ENCODE measurements around the gene NOX5.
A peak's percentile ranks its signal among the peaks of the same experiment; 100 is the strongest.

NOX5 gene

GRCh38 chr15:68991723-68992122 is 22.8 kb upstream of the NOX5 start:
- peak; percentile 95 for DNase-seq

GRCh38 chr15:68992696-68993095 is 21.8 kb upstream of the NOX5 start:
- DNase-seq, result no peak

GRCh38 chr15:68993276-68993675 is 21.2 kb upstream of the NOX5 start:
- DNase-seq, result no peak

- no peak for DNase-seq
Observed at GRCh38 chr15:68994149-68994548, 20.3 kb upstream of the NOX5 start.

- DNase-seq, result no peak
Observed at GRCh38 chr15:68994981-68995761, 19.3 kb upstream of the NOX5 start.

GRCh38 chr15:68997050-68997449 is 17.4 kb upstream of the NOX5 start:
- no peak for DNase-seq

GRCh38 chr15:68997930-68998777 is 16.3 kb upstream of the NOX5 start:
- DNase-seq, result no peak

GRCh38 chr15:68999091-68999490 is 15.4 kb upstream of the NOX5 start:
- no peak for DNase-seq

GRCh38 chr15:69000091-69000490 is 14.4 kb upstream of the NOX5 start:
- DNase-seq, result no peak

- no peak for DNase-seq
Observed at GRCh38 chr15:69000725-69001503, 13.6 kb upstream of the NOX5 start.

GRCh38 chr15:69002783-69003182 is 11.7 kb upstream of the NOX5 start:
- no peak for DNase-seq

GRCh38 chr15:69004011-69004410 is 10.5 kb upstream of the NOX5 start:
- no peak for DNase-seq

GRCh38 chr15:69008056-69008455 is 6.4 kb upstream of the NOX5 start:
- no peak for DNase-seq

- DNase-seq, result no peak
Observed at GRCh38 chr15:69009341-69009740, 5.2 kb upstream of the NOX5 start.

- DNase-seq, result no peak
Observed at GRCh38 chr15:69011641-69012040, 2.9 kb upstream of the NOX5 start.

- DNase-seq, result no peak
Observed at GRCh38 chr15:69012761-69013364, 1.6 kb upstream of the NOX5 start.

- DNase-seq, result no peak
Observed at GRCh38 chr15:69013726-69014406, 629 bp upstream of the NOX5 start.

GRCh38 chr15:69015591-69015990 is 1.1 kb downstream of the NOX5 start:
- DNase-seq, result no peak

GRCh38 chr15:69016021-69016595 is 1.6 kb downstream of the NOX5 start:
- DNase-seq, result no peak

GRCh38 chr15:69017978-69018377 is 3.5 kb downstream of the NOX5 start:
- DNase-seq, result no peak

- no peak for DNase-seq
Observed at GRCh38 chr15:69018951-69019350, 4.5 kb downstream of the NOX5 start.

GRCh38 chr15:69021895-69022294 is 7.4 kb downstream of the NOX5 start:
- DNase-seq, result no peak
